Measurements from ENCODE around the gene NEK3. TPM values are rescaled to one million over a fixed set of nuclear protein-coding genes. Genes with fewer than 3 reads are reported as not detected.
"Not testable (repeated sequence)": the region's sequence is repeated elsewhere in the genome, so short reads cannot be mapped to it uniquely, and the experiment has no call there.

Gene NEK3
- total RNA-seq, 1 donor from 2014 or later = 16.5 TPM

- intact Hi-C loops (cut with DNase I) = no loop called here
- H3K27me3 ChIP-seq = no peaks in the 10 kb centered on the region
- no peaks in the 10 kb centered on the region for H3K4me1 ChIP-seq
- no peak overlapping the region for H3K4me3 ChIP-seq
- peaks cover 0 to 29% of the 10 kb centered on the region in 2 donors for H3K36me3 ChIP-seq
- no peak for TF ChIP-seq CTCF (IDR thresholded peaks at IDR 0.05)
- no peak for TF ChIP-seq POLR2AphosphoS5 (IDR thresholded peaks at IDR 0.05; ENCODE audit: insufficient read depth in 1 of 2, low read depth in 1 of 2)
- TF ChIP-seq POLR2A (IDR thresholded peaks at IDR 0.05) = no peak
- no peak for DNase-seq (ENCODE audit: extremely low spot score in 2 of 2)
- no peak overlapping the region for H3K27ac ChIP-seq
- H3K9me3 ChIP-seq = no peaks in the 10 kb centered on the region
These were observed 20.5 kb upstream of the NEK3 start for GRCh38 chr13:52179925-52180324.

- Histone ChIP-seq H3K9me3 (no peaks in the 10 kb centered on the region), H3K27ac (no peak overlapping the region), H3K4me1 (no peaks in the 10 kb centered on the region), H3K4me3 (no peak overlapping the region), H3K36me3 (peaks cover 0 to 17% of the 10 kb centered on the region in 2 donors), H3K27me3 (no peaks in the 10 kb centered on the region)
- no peak for TF ChIP-seq POLR2AphosphoS5 (IDR thresholded peaks at IDR 0.05; ENCODE audit: insufficient read depth in 1 of 2, low read depth in 1 of 2)
- no peak for TF ChIP-seq POLR2A (IDR thresholded peaks at IDR 0.05)
- no peak for TF ChIP-seq CTCF (IDR thresholded peaks at IDR 0.05)
- intact Hi-C loops (cut with DNase I) = no loop called here
- DNase-seq (ENCODE audit: extremely low spot score in 2 of 2) = no peak
These were observed 17.9 kb upstream of the NEK3 start for GRCh38 chr13:52177276-52177675.

DNA sequence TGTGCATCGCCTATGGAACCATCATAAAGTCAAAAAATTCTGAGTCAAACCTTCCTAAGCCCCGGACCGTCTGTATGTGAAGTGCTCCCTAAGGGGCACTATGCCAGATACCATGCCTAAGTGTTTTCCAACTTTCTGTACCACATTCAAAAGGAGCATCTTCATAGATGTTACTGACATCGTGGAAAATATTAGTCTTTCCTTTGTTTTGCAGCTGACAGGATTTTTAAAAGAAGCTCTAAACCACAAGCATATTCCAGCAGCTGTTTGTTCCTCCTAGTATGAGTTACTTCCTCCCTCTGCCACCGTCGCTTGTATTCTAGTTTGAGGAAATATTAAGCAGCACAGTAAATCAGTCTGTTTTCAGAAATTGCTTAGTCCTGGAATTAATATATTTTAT lies 14.6 kb upstream of the NEK3 start:
- H3K36me3 ChIP-seq = peaks cover 0 to 24% of the 10 kb centered on the region in 2 donors

GRCh38 chr13:52173373-52173772 lies 14.0 kb upstream of the NEK3 start:
- TF ChIP-seq CTCF (IDR thresholded peaks at IDR 0.05) (no peak), POLR2AphosphoS5 (IDR thresholded peaks at IDR 0.05; ENCODE audit: insufficient read depth in 1 of 2, low read depth in 1 of 2) (no peak), POLR2A (IDR thresholded peaks at IDR 0.05) (no peak)
- no peak overlapping the region for H3K27ac ChIP-seq
- peaks cover 0 to 30% of the 10 kb centered on the region in 2 donors for H3K36me3 ChIP-seq
- no peak for DNase-seq (ENCODE audit: extremely low spot score in 2 of 2)
- no peaks in the 10 kb centered on the region for H3K27me3 ChIP-seq
- intact Hi-C loops (cut with DNase I) = no loop called here
- H3K9me3 ChIP-seq = no peaks in the 10 kb centered on the region
- H3K4me3 ChIP-seq = no peak overlapping the region
- H3K4me1 ChIP-seq = no peaks in the 10 kb centered on the region

More for the DNA sequence above, 14.6 kb upstream of the NEK3 start:
- H3K4me1 ChIP-seq; H3K4me3 ChIP-seq; intact Hi-C loops (cut with DNase I); H3K27me3 ChIP-seq; DNase-seq (ENCODE audit: extremely low spot score in 2 of 2); H3K27ac ChIP-seq; H3K9me3 ChIP-seq: not testable (repeated sequence)

GRCh38 chr13:52171686-52172085 lies 12.3 kb upstream of the NEK3 start:
- H3K4me3 ChIP-seq; H3K27me3 ChIP-seq; intact Hi-C loops (cut with DNase I); H3K9me3 ChIP-seq; H3K27ac ChIP-seq; H3K4me1 ChIP-seq; DNase-seq (ENCODE audit: extremely low spot score in 2 of 2): not testable (repeated sequence)
- H3K36me3 ChIP-seq = peaks cover 0 to 27% of the 10 kb centered on the region in 2 donors

GRCh38 chr13:52170828-52171391 lies 11.5 kb upstream of the NEK3 start:
- peaks cover 0 to 27% of the 10 kb centered on the region in 2 donors for H3K36me3 ChIP-seq
- H3K4me3 ChIP-seq; DNase-seq (ENCODE audit: extremely low spot score in 2 of 2); H3K9me3 ChIP-seq; H3K27ac ChIP-seq; intact Hi-C loops (cut with DNase I); H3K4me1 ChIP-seq; H3K27me3 ChIP-seq: not testable (repeated sequence)

DNA sequence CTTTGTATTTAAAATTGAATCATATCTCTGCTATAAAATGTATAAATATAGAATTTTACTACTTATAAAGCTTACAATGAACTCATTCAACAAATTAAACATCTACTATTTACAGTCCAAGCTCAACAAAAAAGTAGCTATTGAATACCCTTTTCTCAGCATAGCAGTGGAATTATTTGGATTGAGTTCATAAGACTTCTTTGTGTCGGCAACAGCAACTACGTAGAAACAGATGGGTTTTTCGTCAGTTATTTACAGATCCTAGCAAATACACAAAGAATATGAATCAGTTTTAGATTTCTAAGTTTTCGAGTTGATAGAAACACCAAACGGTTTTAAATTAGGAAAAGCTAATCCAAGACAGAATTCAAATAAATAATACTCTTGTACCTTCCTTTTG lies 10.4 kb upstream of the NEK3 start:
- Histone ChIP-seq H3K4me3 (no peak overlapping the region), H3K9me3 (no peaks in the 10 kb centered on the region), H3K27me3 (no peaks in the 10 kb centered on the region), H3K4me1 (no peaks in the 10 kb centered on the region), H3K27ac (no peak overlapping the region), H3K36me3 (peaks cover 0 to 28% of the 10 kb centered on the region in 2 donors)
- no peak for DNase-seq (ENCODE audit: extremely low spot score in 2 of 2)
- intact Hi-C loops (cut with DNase I) = no loop called here
- no peak for TF ChIP-seq POLR2AphosphoS5 (IDR thresholded peaks at IDR 0.05; ENCODE audit: insufficient read depth in 1 of 2, low read depth in 1 of 2)
- no peak for TF ChIP-seq POLR2A (IDR thresholded peaks at IDR 0.05)
- TF ChIP-seq CTCF (IDR thresholded peaks at IDR 0.05) = no peak

Data from vagina (tissue), 2 donors.